ENCODE measurements around the gene POLR1A. TPM values are rescaled to one million over a fixed set of nuclear protein-coding genes. Genes with fewer than 3 reads are reported as not detected.

The POLR1A gene
- total and polyA plus RNA-seq, 2 donors (not counting 3 experiments of a cell fraction or from before 2014, with no cell fraction given), result 7.6 to 40.7 TPM

DNA sequence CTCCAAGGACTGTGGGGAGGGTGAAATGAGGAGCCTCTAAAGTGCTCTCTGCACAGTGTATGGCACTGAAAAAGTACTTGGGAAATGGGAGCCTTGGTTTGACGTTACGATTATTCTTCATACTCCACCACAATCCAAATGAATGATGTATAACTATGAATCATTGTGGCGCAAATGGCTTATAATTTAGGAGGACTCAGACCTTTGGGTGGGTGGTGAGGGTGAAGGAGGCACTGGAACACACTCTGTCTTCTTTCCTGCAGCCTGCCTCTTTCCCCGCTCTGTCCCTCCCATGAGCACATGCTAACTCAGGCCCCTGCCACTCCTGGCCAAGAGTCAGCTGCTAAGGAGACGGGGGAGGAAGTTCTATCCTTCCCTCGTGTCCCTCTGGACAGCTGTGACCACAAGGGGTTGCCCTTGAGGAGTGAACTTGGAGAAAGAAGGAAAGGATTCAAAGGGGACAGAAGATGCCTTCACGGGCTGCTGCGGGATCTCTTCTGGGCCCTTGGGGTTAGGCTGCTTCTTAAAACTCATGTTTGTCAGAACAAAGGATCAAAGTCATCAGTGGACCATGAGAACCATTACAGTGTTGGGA is 36.5 kb downstream of the POLR1A start:
- peaks cover 17% of the 10 kb centered on the region for H3K4me1 ChIP-seq (ENCODE audit: control insufficient read depth, extremely low read depth, insufficient read depth, low read length)
- H3K27ac ChIP-seq (ENCODE audit: insufficient read depth, low read depth, low read length), result no peak overlapping the region
- no peaks in the 10 kb centered on the region for H3K9me3 ChIP-seq (replicated peaks; ENCODE audit: control insufficient read depth, insufficient read depth, low read length)
- no peak overlapping the region for H3K9ac ChIP-seq (replicated peaks; ENCODE audit: extremely low read depth, insufficient read depth, low read length)
- no peak overlapping the region for H3K4me3 ChIP-seq (replicated peaks in 1 of 3; ENCODE audit: insufficient read depth in 1 of 3, low read depth in 1 of 3, low read length in 3 of 3)
- ChIA-PET POLR2A (no interaction called here), CTCF (interaction anchor here (5.3 kb wide), 1 partner anchor 241 kb away, joined by 36 read pairs; no protein-coding TSS in a partner anchor)
- no peak overlapping the region for H3K4me2 ChIP-seq (ENCODE audit: insufficient read depth, low read length)
- no peaks in the 10 kb centered on the region for H3K9me1 ChIP-seq (replicated peaks; ENCODE audit: control insufficient read depth, extremely low read depth, insufficient read depth, low read length)
- no peaks in the 10 kb centered on the region for H3K27me3 ChIP-seq (ENCODE audit: control insufficient read depth in 2 of 2, insufficient read depth in 2 of 2, low read length in 2 of 2)
- TF ChIP-seq FOS (IDR thresholded peaks at IDR 0.05; ENCODE audit: borderline replicate concordance, insufficient read depth, low read length), result no peak
- TF ChIP-seq, protein P1, sequence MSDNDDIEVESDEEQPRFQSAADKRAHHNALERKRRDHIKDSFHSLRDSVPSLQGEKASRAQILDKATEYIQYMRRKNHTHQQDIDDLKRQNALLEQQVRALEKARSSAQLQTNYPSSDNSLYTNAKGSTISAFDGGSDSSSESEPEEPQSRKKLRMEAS (IDR thresholded peaks at IDR 0.05; ENCODE audit: insufficient read depth, insufficient read length), result no peak
- no peak for TF ChIP-seq GATA2 (IDR thresholded peaks at IDR 0.05; ENCODE audit: insufficient read depth, insufficient read length, low read depth, low read length)
- dilution Hi-C loops (cut with MboI; ENCODE audit: extremely low pct_ligation_motif_present, low sequenced_read_pairs) (no loop called here), intact Hi-C loops (cut with micrococcal nuclease) (no loop called here)
- BruUV-seq (replicated peaks), result no TSS peak
- no peaks in the 10 kb centered on the region for H3K79me2 ChIP-seq (ENCODE audit: control insufficient read depth, insufficient read depth, low read length)
- FAIRE-seq (no peak), DNase-seq (ENCODE audit: low read depth, low spot score) (no peak)
- H4K20me1 ChIP-seq (replicated peaks; ENCODE audit: control insufficient read depth, extremely low read depth, insufficient read depth, low read length), result no peaks in the 10 kb centered on the region
- peaks cover 20 to 24% of the 10 kb centered on the region in 2 experiments for H3K36me3 ChIP-seq (ENCODE audit: control insufficient read depth in 2 of 2, extremely low read depth in 1 of 2, insufficient read depth in 2 of 2, low read length in 2 of 2)
- H2AFZ ChIP-seq (ENCODE audit: low read depth, low read length), result no peak overlapping the region

DNA sequence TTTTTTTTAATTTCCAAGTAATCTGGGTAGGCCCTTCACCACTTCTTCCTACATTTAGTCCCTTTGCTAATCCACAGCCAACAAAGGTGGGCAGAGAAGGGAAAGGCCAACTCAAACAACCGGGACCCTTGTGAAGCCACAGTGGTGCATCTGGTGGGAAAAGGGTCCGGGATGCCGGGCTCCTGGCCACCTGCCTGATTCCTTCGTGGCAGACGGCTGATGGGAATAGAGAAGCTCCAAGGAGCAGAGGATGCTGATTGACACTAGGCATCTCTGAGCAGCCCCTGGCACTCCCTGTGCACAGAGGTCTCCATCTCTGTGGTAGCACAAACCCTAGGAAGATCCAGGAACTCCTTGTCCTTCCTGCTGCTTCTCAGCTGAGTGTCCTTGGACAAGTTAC is 37.0 kb downstream of the POLR1A start:
- Histone ChIP-seq H3K36me3 (ENCODE audit: control insufficient read depth in 2 of 2, extremely low read depth in 1 of 2, insufficient read depth in 2 of 2, low read length in 2 of 2) (peaks cover 23 to 24% of the 10 kb centered on the region in 2 experiments), H3K9me3 (replicated peaks; ENCODE audit: control insufficient read depth, insufficient read depth, low read length) (no peaks in the 10 kb centered on the region), H3K4me1 (ENCODE audit: control insufficient read depth, extremely low read depth, insufficient read depth, low read length) (peaks cover 18% of the 10 kb centered on the region), H3K4me2 (ENCODE audit: insufficient read depth, low read length) (no peak overlapping the region), H3K27me3 (ENCODE audit: control insufficient read depth in 2 of 2, insufficient read depth in 2 of 2, low read length in 2 of 2) (no peaks in the 10 kb centered on the region), H4K20me1 (replicated peaks; ENCODE audit: control insufficient read depth, extremely low read depth, insufficient read depth, low read length) (no peaks in the 10 kb centered on the region), H3K4me3 (replicated peaks in 1 of 3; ENCODE audit: insufficient read depth in 1 of 3, low read depth in 1 of 3, low read length in 3 of 3) (no peak overlapping the region), H2AFZ (ENCODE audit: low read depth, low read length) (no peak overlapping the region), H3K79me2 (ENCODE audit: control insufficient read depth, insufficient read depth, low read length) (no peaks in the 10 kb centered on the region), H3K9me1 (replicated peaks; ENCODE audit: control insufficient read depth, extremely low read depth, insufficient read depth, low read length) (no peaks in the 10 kb centered on the region), H3K27ac (ENCODE audit: insufficient read depth, low read depth, low read length) (no peak overlapping the region), H3K9ac (replicated peaks; ENCODE audit: extremely low read depth, insufficient read depth, low read length) (no peak overlapping the region)
- no TSS peak for BruUV-seq (replicated peaks)
- no peak for FAIRE-seq
- no peak for TF ChIP-seq MYC (IDR thresholded peaks at IDR 0.05; ENCODE audit: low read depth, low read length)
- no peak for TF ChIP-seq FOS (IDR thresholded peaks at IDR 0.05; ENCODE audit: borderline replicate concordance, insufficient read depth, low read length)
- TF ChIP-seq, protein P2, sequence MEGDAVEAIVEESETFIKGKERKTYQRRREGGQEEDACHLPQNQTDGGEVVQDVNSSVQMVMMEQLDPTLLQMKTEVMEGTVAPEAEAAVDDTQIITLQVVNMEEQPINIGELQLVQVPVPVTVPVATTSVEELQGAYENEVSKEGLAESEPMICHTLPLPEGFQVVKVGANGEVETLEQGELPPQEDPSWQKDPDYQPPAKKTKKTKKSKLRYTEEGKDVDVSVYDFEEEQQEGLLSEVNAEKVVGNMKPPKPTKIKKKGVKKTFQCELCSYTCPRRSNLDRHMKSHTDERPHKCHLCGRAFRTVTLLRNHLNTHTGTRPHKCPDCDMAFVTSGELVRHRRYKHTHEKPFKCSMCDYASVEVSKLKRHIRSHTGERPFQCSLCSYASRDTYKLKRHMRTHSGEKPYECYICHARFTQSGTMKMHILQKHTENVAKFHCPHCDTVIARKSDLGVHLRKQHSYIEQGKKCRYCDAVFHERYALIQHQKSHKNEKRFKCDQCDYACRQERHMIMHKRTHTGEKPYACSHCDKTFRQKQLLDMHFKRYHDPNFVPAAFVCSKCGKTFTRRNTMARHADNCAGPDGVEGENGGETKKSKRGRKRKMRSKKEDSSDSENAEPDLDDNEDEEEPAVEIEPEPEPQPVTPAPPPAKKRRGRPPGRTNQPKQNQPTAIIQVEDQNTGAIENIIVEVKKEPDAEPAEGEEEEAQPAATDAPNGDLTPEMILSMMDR (IDR thresholded peaks at IDR 0.05; ENCODE audit: extremely low read depth in 1 of 2, insufficient read depth in 1 of 2, low read depth in 1 of 2, low read length in 2 of 2), result no peak
- TF ChIP-seq GATA2 (IDR thresholded peaks at IDR 0.05; ENCODE audit: insufficient read depth, insufficient read length, low read depth, low read length), result no peak
- no peak for TF ChIP-seq POLR2A (IDR thresholded peaks at IDR 0.05; ENCODE audit: low read depth, low read length)
- TF ChIP-seq EZH2 (IDR thresholded peaks at IDR 0.05; ENCODE audit: borderline replicate concordance, low read depth, low read length, severe bottlenecking), result no peak
- ChIA-PET CTCF (interaction anchor here (5.3 kb wide), 1 partner anchor 241 kb away, joined by 36 read pairs; no protein-coding TSS in a partner anchor), POLR2A (no interaction called here)
- intact Hi-C loops (cut with micrococcal nuclease) (no loop called here), dilution Hi-C loops (cut with MboI; ENCODE audit: extremely low pct_ligation_motif_present, low sequenced_read_pairs) (no loop called here)
- DNase-seq (ENCODE audit: low read depth, low spot score), result no peak

Measured in endothelial cell of umbilical vein (primary cell).